Occipital lobe (tissue), 2 donors: Measurements from ENCODE around the gene ROR2. TPM values are rescaled to one million over a fixed set of nuclear protein-coding genes. Genes with fewer than 3 reads are reported as not detected.

ENCODE experiments used
- DNase-seq: peaks from one replicate; lab custom pipeline; 2025; lab: John Stamatoyannopoulos, UW
- total RNA-seq: library from RNA; depleted of rRNA; stranded (reverse); fragments of >200 nt; gene quantifications from one replicate; pipeline ENCODE4 v1.2.3, GENCODE V29; 2014

ROR2 gene
- total RNA-seq, 1 donor from 2014 or later, result 0.94 TPM

- DNase-seq, result no peak
Observed at GRCh38 chr9:91880378-91880972, 69.6 kb downstream of the ROR2 start.

GRCh38 chr9:91879231-91879630, 70.8 kb downstream of the ROR2 start:
- DNase-seq, result no peak

GRCh38 chr9:91873637-91874051, 76.4 kb downstream of the ROR2 start:
- no peak for DNase-seq

- no peak for DNase-seq
Observed at GRCh38 chr9:91868732-91869391, 81.2 kb downstream of the ROR2 start.

- DNase-seq, result no peak
Observed at GRCh38 chr9:91867740-91868139, 82.3 kb downstream of the ROR2 start.

GRCh38 chr9:91865041-91865440, 85.0 kb downstream of the ROR2 start:
- DNase-seq, result no peak

GRCh38 chr9:91864380-91864779, 85.6 kb downstream of the ROR2 start:
- no peak for DNase-seq

- DNase-seq, result no peak
Observed at GRCh38 chr9:91863469-91863868, 86.6 kb downstream of the ROR2 start.

- no peak for DNase-seq
Observed at GRCh38 chr9:91858213-91859030, 91.6 kb downstream of the ROR2 start.

- DNase-seq, result no peak
Observed at GRCh38 chr9:91857291-91858212, 92.5 kb downstream of the ROR2 start.

- DNase-seq, result no peak
Observed at GRCh38 chr9:91856419-91856818, 93.6 kb downstream of the ROR2 start.

- DNase-seq, result no peak
Observed at GRCh38 chr9:91855196-91855595, 94.8 kb downstream of the ROR2 start.

- no peak for DNase-seq
Observed at GRCh38 chr9:91852801-91853347, 97.2 kb downstream of the ROR2 start.

- no peak for DNase-seq
Observed at GRCh38 chr9:91849694-91850093, 100.3 kb downstream of the ROR2 start.

GRCh38 chr9:91848146-91848545, 101.9 kb downstream of the ROR2 start:
- no peak for DNase-seq

- peak; percentile 69 for DNase-seq
Observed at GRCh38 chr9:91847581-91848091, 102.4 kb downstream of the ROR2 start.

- no peak for DNase-seq
Observed at GRCh38 chr9:91845879-91846278, 104.1 kb downstream of the ROR2 start.

GRCh38 chr9:91844701-91845291, 105.2 kb downstream of the ROR2 start:
- no peak for DNase-seq

- DNase-seq, result no peak
Observed at GRCh38 chr9:91844190-91844589, 105.8 kb downstream of the ROR2 start.

GRCh38 chr9:91843623-91844148, 106.3 kb downstream of the ROR2 start:
- no peak for DNase-seq
